Measurements from ENCODE around the gene LHFPL6. TPM values are rescaled to one million over a fixed set of nuclear protein-coding genes. Genes with fewer than 3 reads are reported as not detected.

The LHFPL6 gene
- total and polyA plus RNA-seq, 9 of the 15 experiments (the other 6 are each of a cell fraction or from before 2014, with no cell fraction given): 0.18 TPM; not detected in 8

DNA sequence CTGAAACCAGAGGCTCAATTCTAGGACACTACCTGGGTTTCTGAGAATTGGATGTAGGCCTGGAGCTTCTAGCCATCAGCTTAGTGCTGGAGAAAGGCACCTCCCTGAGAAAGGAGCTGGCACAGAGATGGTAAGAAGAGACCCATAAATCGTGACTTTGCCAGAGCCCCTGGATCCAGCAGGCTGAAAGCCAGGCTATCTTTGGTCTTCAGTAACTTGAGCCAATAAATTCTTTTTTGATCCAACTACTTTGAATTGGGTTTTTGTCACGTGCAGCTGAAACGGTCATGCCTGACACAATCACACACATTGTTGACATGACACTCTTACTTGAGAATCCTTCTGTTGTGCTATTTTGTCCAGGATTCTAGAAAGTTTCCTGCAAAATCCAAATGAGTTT is 103.4 kb downstream of the LHFPL6 start:
- TF ChIP-seq NFE2 (IDR thresholded peaks at IDR 0.05; ENCODE audit: low read depth): no peak
- no peak for TF ChIP-seq SMARCB1 (IDR thresholded peaks at IDR 0.05; ENCODE audit: insufficient read length, low read depth)
- TF ChIP-seq FOSL1 (tag; conservative IDR thresholded peaks at IDR 0.05): no peak
- TF ChIP-seq SMAD1 (IDR thresholded peaks at IDR 0.05; ENCODE audit: low read depth, low read length, partially characterized antibody): no peak
- no peak for TF ChIP-seq RFX5 (IDR thresholded peaks at IDR 0.05; ENCODE audit: low read depth, low read length)
- no peak for TF ChIP-seq PHB (CRISPR knock-in tag; IDR thresholded peaks at IDR 0.05)
- no peak for TF ChIP-seq ZNF780A (CRISPR knock-in tag; IDR thresholded peaks at IDR 0.05)
- TF ChIP-seq PRPF4 (IDR thresholded peaks at IDR 0.05; ENCODE audit: insufficient read depth, low read depth, low read length, poor library complexity, severe bottlenecking): no peak
- no peak for TF ChIP-seq KHSRP (IDR thresholded peaks at IDR 0.05)
- no peak for TF ChIP-seq SMC3 (conservative IDR thresholded peaks at IDR 0.05; ENCODE audit: insufficient read depth, low read depth, low read length)
- TF ChIP-seq ZNF324 (CRISPR knock-in tag; IDR thresholded peaks at IDR 0.05): no peak
- no peak for TF ChIP-seq RUNX1 (IDR thresholded peaks at IDR 0.05; ENCODE audit: low read depth)
- no peak for TF ChIP-seq IRF9 (tag; IDR thresholded peaks at IDR 0.05)
- TF ChIP-seq ZNF778 (CRISPR knock-in tag; IDR thresholded peaks at IDR 0.05): no peak
- intact Hi-C loops (cut with micrococcal nuclease): no loop called here

More for the DNA sequence above, 103.4 kb downstream of the LHFPL6 start:
- H3K9ac ChIP-seq (ENCODE audit: insufficient read depth in 1 of 2, low read depth in 2 of 2, low read length in 2 of 2): no peak overlapping the region
- no peaks in the 10 kb centered on the region for H3K4me1 ChIP-seq (replicated peaks in 1 of 2; ENCODE audit: control insufficient read depth in 2 of 2, insufficient read depth in 2 of 2, low read length in 2 of 2)
- 0% methylated on average over 3 of the region's 3 CpGs for WGBS (ENCODE audit: insufficient coverage, low coverage, missing lambda C conversion rate)
- H3K27ac ChIP-seq (ENCODE audit: extremely low read depth, low read depth, low read length): no peak overlapping the region
- BruUV-seq (replicated peaks): no TSS peak
- no peaks in the 10 kb centered on the region for H3K79me2 ChIP-seq (ENCODE audit: control insufficient read depth, insufficient read depth, low read length)
- FAIRE-seq (no peak), ATAC-seq (no peak), DNase-seq (ENCODE audit: extremely low read depth in 1 of 4, low spot score in 3 of 4) (no peak)
- H3K9me3 ChIP-seq (replicated peaks; ENCODE audit: control insufficient read depth, insufficient read depth, low read depth, low read length): no peaks in the 10 kb centered on the region
- H3K9me1 ChIP-seq (ENCODE audit: control insufficient read depth, insufficient read depth, low read length): no peaks in the 10 kb centered on the region
- CTCF ChIA-PET (ENCODE audit: low intra/inter-chr PET ratio): no interaction called here
- no peaks in the 10 kb centered on the region for H3K36me3 ChIP-seq (ENCODE audit: control insufficient read depth, insufficient read depth, low read length)
- in situ Hi-C loops (cut with MboI): no loop called here
- no peak overlapping the region for H2AFZ ChIP-seq (ENCODE audit: low read depth, low read length)
- no peaks in the 10 kb centered on the region for H3K27me3 ChIP-seq (ENCODE audit: control insufficient read depth in 2 of 2, insufficient read depth in 2 of 2, low read length in 2 of 2)
- H4K20me1 ChIP-seq (replicated peaks; ENCODE audit: control insufficient read depth, insufficient read depth, low read length): no peaks in the 10 kb centered on the region
- POLR2A ChIA-PET: no interaction called here
- no peak overlapping the region for H3K4me2 ChIP-seq (ENCODE audit: insufficient read depth, low read length)
- no peak overlapping the region for H3K4me3 ChIP-seq
